Panc1 (cell line): ENCODE measurements around the gene SETD3. TPM values are rescaled to one million over a fixed set of nuclear protein-coding genes. Genes with fewer than 3 reads are reported as not detected.

Experiments
- ATAC-seq: fragments of 200-7000 bp; cut with Tn5 transposase; 2 replicates; pipeline ENCODE4 v1.9.1; 2020; ENCODE audit warnings: mild to moderate bottlenecking, moderate library complexity
- BruUV-seq: library from RNA; stranded (reverse); fragments of 400-500 nt; replicated peaks from 2 replicates; lab custom pipeline; 2021; lab: Mats Ljungman, UMichigan
- CTCF ChIA-PET: fragments of 300-600 bp; sonication (Branson Sonifier 250); formaldehyde crosslinking; loops from one replicate; lab custom pipeline; 2022; ENCODE audit warnings: antibody characterized with exemption; lab: Charles Lee
- POLR2A ChIA-PET: fragments of 300-600 bp; sonication (Branson Sonifier 250); formaldehyde crosslinking; loops from one replicate; lab custom pipeline; 2022; ENCODE audit warnings: antibody characterized with exemption; lab: Charles Lee
- DNase-seq: peaks from one replicate; pipeline ENCODE4 v3.0.0-alpha.2; 2010; ENCODE audit warnings: low read depth, low spot score
- H3K27ac ChIP-seq: 2 replicates; pipeline ENCODE4 v1.5.1; 2011; ENCODE audit warnings: mild to moderate bottlenecking, low read length, inconsistent platforms
- H3K27me3 ChIP-seq: fragments of 200-500 bp; sonication (Bioruptor generic); 2 replicates; pipeline ENCODE4 v1.6.0; 2014; ENCODE audit warnings: low read length, inconsistent platforms; ENCODE audit not compliant: control insufficient read depth, insufficient read depth
- H3K36me3 ChIP-seq: fragments of 200-500 bp; sonication (Bioruptor generic); 2 replicates; pipeline ENCODE4 v1.5.1; 2014; ENCODE audit warnings: inconsistent platforms, mild to moderate bottlenecking, low read length, moderate library complexity; ENCODE audit not compliant: control insufficient read depth, insufficient read depth
- H3K4me1 ChIP-seq: 2 replicates; pipeline ENCODE4 v1.5.1; 2011; ENCODE audit warnings: inconsistent platforms, mild to moderate bottlenecking, low read length, moderate library complexity; ENCODE audit not compliant: control insufficient read depth, insufficient read depth
- H3K4me3 ChIP-seq, 2 experiments: 2 replicates each; pipeline ENCODE4 v1.5.1; 2011 to 2012; ENCODE audit warnings: low read depth in 2 of 2, low read length in 2 of 2, mild to moderate bottlenecking in 2 of 2, inconsistent platforms in 1 of 2, moderate library complexity in 1 of 2
- H3K9me3 ChIP-seq: fragments of 200-500 bp; sonication (Bioruptor generic); 2 replicates; pipeline ENCODE4 v1.5.1; 2014; ENCODE audit warnings: low read depth, mild to moderate bottlenecking, inconsistent platforms, low read length, moderate library complexity; ENCODE audit not compliant: control insufficient read depth, insufficient read depth
- POLR2AphosphoS5 ChIP-seq: IDR thresholded peaks from 2 replicates; pipeline ENCODE4 v1.6.1; 2012; ENCODE audit warnings: mild to moderate bottlenecking, low read depth, low read length, moderate library complexity
- SIN3A ChIP-seq: IDR thresholded peaks from 2 replicates; pipeline ENCODE4 v1.6.1; 2012; ENCODE audit warnings: low read depth, mild to moderate bottlenecking, low read length, moderate library complexity, borderline replicate concordance; ENCODE audit not compliant: insufficient read depth
- TCF7L2 ChIP-seq: IDR thresholded peaks from 2 replicates; pipeline ENCODE4 v1.6.1; 2011; ENCODE audit warnings: mild to moderate bottlenecking, low read depth, low read length, inconsistent platforms
- in situ Hi-C: cut with HindIII; loops from 2 replicates; pipeline ENCODE4 v1.10.0; 2016; ENCODE audit warnings: low sequenced_read_pairs, low pct_unique_long_range_greater_than_20kb
- intact Hi-C: fragments of 100-400 bp; cut with micrococcal nuclease; formaldehyde crosslinking; loops from one replicate; pipeline ENCODE4 v1.10.0; 2022; ENCODE audit not compliant: unreplicated experiment
- total RNA-seq: library from RNA; stranded (reverse); gene quantifications from one replicate; pipeline ENCODE4 v1.2.1, GENCODE V29; 2021; ENCODE audit not compliant: unreplicated experiment
- TF ChIP-seq, protein P1 (sequence below), 2 experiments: IDR thresholded peaks; 2 replicates each; pipeline ENCODE4 v1.6.1; 2011 to 2012; ENCODE audit warnings: low read depth in 2 of 2, control low read depth in 1 of 2, low read length in 1 of 2, mild to moderate bottlenecking in 1 of 2, moderate library complexity in 1 of 2; ENCODE audit not compliant: insufficient read depth in 1 of 2
- TF ChIP-seq, protein P2 (sequence below): fragments of 450-650 bp; IDR thresholded peaks from 2 replicates; pipeline ENCODE4 v1.5.1; 2017; ENCODE audit warnings: mild to moderate bottlenecking

SETD3 gene
- total RNA-seq, 1 experiment from 2014 or later = 51.1 TPM

DNA sequence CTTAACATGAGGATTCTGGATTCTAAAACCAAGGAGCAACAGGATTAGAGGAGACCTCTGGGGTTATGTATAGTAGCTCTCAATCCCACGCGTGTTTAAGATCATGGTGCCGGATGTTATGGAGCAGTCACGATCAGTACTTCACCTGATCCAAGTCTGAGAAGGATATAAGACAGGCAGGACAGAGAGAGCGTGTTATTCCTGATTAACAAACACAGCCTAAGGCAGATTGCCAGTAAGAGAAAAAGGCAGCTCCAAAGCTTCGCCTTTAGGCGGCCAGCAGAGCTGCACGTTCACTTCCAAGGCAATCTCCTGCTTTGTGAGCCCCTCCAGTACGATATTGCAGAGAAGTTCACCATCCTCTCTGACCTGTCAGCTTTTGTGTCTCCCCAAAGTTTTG lies 5.5 kb downstream of the SETD3 start:
- H3K27me3 ChIP-seq = no peaks in the 10 kb centered on the region
- H3K9me3 ChIP-seq = no peaks in the 10 kb centered on the region
- CTCF ChIA-PET = no interaction called here
- H3K4me3 ChIP-seq = no peak overlapping the region
- BruUV-seq = no TSS peak
- in situ Hi-C loops = no loop called here
- ATAC-seq = peak; percentile 57; the same call in 1 of the 2 replicates
- TF ChIP-seq, protein P1, sequence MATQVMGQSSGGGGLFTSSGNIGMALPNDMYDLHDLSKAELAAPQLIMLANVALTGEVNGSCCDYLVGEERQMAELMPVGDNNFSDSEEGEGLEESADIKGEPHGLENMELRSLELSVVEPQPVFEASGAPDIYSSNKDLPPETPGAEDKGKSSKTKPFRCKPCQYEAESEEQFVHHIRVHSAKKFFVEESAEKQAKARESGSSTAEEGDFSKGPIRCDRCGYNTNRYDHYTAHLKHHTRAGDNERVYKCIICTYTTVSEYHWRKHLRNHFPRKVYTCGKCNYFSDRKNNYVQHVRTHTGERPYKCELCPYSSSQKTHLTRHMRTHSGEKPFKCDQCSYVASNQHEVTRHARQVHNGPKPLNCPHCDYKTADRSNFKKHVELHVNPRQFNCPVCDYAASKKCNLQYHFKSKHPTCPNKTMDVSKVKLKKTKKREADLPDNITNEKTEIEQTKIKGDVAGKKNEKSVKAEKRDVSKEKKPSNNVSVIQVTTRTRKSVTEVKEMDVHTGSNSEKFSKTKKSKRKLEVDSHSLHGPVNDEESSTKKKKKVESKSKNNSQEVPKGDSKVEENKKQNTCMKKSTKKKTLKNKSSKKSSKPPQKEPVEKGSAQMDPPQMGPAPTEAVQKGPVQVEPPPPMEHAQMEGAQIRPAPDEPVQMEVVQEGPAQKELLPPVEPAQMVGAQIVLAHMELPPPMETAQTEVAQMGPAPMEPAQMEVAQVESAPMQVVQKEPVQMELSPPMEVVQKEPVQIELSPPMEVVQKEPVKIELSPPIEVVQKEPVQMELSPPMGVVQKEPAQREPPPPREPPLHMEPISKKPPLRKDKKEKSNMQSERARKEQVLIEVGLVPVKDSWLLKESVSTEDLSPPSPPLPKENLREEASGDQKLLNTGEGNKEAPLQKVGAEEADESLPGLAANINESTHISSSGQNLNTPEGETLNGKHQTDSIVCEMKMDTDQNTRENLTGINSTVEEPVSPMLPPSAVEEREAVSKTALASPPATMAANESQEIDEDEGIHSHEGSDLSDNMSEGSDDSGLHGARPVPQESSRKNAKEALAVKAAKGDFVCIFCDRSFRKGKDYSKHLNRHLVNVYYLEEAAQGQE (IDR thresholded peaks at IDR 0.05; ENCODE audit: insufficient read depth in 1 of 2, low read depth in 2 of 2, low read length in 1 of 2) = no peak
- TF ChIP-seq, protein P2, sequence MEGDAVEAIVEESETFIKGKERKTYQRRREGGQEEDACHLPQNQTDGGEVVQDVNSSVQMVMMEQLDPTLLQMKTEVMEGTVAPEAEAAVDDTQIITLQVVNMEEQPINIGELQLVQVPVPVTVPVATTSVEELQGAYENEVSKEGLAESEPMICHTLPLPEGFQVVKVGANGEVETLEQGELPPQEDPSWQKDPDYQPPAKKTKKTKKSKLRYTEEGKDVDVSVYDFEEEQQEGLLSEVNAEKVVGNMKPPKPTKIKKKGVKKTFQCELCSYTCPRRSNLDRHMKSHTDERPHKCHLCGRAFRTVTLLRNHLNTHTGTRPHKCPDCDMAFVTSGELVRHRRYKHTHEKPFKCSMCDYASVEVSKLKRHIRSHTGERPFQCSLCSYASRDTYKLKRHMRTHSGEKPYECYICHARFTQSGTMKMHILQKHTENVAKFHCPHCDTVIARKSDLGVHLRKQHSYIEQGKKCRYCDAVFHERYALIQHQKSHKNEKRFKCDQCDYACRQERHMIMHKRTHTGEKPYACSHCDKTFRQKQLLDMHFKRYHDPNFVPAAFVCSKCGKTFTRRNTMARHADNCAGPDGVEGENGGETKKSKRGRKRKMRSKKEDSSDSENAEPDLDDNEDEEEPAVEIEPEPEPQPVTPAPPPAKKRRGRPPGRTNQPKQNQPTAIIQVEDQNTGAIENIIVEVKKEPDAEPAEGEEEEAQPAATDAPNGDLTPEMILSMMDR = no peak
- TF ChIP-seq SIN3A (no peak), TCF7L2 (no peak), POLR2AphosphoS5 (no peak)
- peaks cover 16% of the 10 kb centered on the region for H3K4me1 ChIP-seq
- DNase-seq = no peak
- no peaks in the 10 kb centered on the region; the same call in 1 of the 2 replicates for H3K36me3 ChIP-seq
- intact Hi-C loops = no loop called here
- H3K27ac ChIP-seq = no peak overlapping the region; the same call in 1 of the 2 replicates
- POLR2A ChIA-PET = no interaction called here

DNA sequence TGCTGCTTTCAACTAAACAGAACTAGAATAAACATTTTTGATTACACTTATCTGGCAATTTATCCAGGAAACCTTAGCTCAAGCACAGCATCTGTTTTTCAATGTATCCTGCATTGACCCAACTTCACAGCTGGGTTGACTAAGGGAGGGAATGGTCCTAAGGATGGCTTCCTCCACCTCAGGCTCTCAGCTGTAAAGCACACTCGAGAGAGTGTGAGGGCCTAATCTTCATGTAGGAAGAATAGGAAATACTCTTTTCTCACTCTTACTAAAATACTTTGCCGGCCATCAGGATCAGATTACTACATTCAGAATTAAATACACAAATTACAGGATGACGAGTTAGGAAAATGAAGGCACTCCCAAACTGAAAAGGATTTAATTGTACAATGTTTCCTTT lies 7.2 kb downstream of the SETD3 start:
- BruUV-seq = no TSS peak
- ATAC-seq = no peak
- TF ChIP-seq POLR2AphosphoS5 = no peak
- TF ChIP-seq, protein P2 = no peak
- no peak overlapping the region for H3K4me3 ChIP-seq
- H3K36me3 ChIP-seq = no peaks in the 10 kb centered on the region
- ChIA-PET CTCF (no interaction called here), POLR2A (interaction anchor here (0.6 kb wide), 1 partner anchor 18 kb away, joined by 3 read pairs; no protein-coding TSS in a partner anchor)
- H3K27me3 ChIP-seq = no peaks in the 10 kb centered on the region
- no peak overlapping the region for H3K27ac ChIP-seq
- peaks cover 10% of the 10 kb centered on the region for H3K4me1 ChIP-seq
- in situ Hi-C loops = no loop called here
- no peaks in the 10 kb centered on the region for H3K9me3 ChIP-seq
- intact Hi-C loops = no loop called here
- DNase-seq = no peak
